HG02798 (cell line): ENCODE measurements around the gene ZNF165.
"Not testable (repeated sequence)": the region's sequence is repeated elsewhere in the genome, so short reads cannot be mapped to it uniquely, and the experiment has no call there.

Experiments
- ATAC-seq: cut with Tn5 transposase; IDR thresholded peaks from one replicate; pipeline ENCODE4 v1.9.1; 2021; ENCODE audit warnings: mild to moderate bottlenecking; ENCODE audit not compliant: unreplicated experiment, poor library complexity

The ZNF165 gene

DNA sequence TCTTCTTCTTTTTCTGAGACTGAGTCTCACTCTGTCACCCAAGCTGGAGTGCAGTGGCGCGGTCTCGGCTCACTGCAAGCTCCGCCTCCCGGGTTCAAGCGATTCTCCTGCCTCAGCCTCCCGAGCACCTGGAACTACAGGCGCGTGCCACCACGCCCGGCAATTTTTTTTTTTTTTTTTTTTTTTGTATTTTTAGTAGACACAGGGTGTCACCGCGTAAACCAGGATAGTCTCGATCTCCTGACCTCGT lies at the start of gene ZNF165:
ZNF165 (plus strand) TSS at position 188 of the 250 bp plus-strand sequence. CDS start 4,913 bp downstream, outside the sequence.
- ATAC-seq: peak; percentile 18

DNA sequence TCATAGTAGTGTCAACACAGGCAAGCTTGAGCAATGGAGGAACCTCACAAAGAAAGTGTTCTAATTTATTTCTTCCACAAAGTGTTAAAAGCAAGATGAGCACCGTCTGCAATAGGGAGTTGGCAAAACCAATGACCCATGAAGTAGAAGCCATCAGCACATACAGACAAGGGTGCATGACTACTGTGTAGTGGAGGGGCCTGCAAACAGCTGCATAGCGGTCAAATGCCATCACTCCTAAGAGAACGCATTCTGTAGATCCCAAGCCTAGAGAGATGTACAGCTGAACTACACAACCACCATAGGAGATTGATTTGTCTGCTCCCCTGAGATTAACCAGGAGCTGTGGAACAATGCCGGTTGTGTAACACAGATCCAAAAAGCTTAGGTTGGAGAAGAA lies 26.8 kb upstream of the ZNF165 start:
- no peak for ATAC-seq

- ATAC-seq: no peak
These were observed 20.0 kb upstream of the ZNF165 start for GRCh38 chr6:28060405-28060804.

GRCh38 chr6:28064272-28064671 lies 16.1 kb upstream of the ZNF165 start:
- no peak for ATAC-seq

GRCh38 chr6:28068067-28068466 lies 12.3 kb upstream of the ZNF165 start:
- ATAC-seq: no peak

DNA sequence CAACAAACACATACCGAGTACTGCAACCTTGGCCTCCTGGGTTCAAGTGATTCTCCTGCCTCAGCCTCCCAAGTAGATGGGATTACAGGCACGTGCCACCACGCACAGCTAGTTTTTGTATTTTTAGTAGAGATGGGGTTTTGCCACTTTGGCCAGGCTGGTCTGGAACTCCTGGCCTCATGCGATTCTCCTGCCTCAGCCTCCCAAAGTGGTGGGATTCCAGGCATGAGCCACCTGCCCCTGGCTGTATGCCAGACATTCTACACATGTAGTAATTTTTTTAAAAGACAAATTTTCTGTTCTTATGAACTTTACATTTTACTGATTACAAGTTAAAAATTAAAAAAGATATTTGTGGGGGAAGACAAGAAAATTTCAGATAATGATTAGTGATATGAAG lies 9.4 kb upstream of the ZNF165 start:
- ATAC-seq: not testable (repeated sequence)

DNA sequence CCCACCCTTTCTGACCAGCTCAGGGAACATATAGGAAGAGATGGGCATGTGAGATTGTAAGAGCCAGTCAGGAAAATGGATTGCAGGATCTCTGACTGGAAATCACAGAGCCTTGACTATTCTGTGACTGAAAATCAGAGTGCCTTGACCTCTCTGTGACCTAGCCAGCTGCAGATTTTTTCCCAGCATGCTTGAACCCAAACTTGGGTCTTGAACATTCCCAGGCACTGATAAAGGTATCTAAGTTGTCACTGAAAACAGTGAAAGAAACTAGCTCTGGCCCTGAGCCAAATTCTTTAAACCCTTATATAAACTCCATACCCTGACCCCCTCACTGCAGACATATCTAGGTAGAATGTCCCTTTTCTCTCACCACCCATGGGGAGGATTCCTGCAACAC lies 2.3 kb upstream of the ZNF165 start:
- no peak for ATAC-seq

- no peak for ATAC-seq
These were observed 1.5 kb upstream of the ZNF165 start for GRCh38 chr6:28078836-28079235.

DNA sequence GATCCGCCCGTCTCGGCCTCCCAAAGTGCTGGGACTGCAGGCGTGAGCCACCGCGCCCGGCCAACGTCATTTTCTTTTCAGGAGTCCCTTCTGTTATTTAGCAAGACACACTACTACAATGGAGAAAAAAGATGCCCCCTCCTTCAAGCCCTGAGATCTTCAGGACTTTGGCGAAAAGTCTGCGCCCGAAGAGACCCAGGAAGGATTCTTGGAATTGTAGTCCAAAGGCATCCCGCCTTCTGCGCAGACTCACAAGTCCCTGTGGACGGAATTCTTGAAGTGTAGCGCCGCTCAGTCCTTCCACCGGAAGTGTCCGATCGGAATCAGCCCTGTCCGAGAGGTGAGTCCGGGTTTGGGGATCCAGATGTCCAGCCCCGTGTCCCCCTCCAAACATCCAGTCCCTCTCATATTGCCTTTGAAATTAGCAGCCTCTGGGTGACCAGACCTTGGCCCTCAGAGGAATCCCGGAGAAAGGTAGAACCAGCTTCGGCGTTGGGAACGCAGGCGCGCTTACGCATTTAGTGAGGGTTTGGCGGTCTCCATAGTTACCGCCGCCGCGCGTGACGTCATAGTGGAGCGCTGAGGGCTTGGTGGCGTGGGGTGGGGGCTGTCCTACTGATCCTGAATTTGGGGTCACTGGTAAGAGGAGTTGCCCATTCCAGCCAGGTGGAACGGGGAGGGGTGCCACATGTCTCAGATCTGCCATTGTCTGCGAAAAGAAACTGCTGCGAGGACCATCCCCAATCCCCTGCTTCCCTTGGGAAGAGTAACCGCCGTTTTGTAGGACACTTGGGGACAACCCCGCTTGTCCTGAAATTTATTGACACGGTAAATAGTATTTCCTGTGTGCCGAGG lies 490 bp downstream of the ZNF165 start:
- ATAC-seq: peak; percentile 86

DNA sequence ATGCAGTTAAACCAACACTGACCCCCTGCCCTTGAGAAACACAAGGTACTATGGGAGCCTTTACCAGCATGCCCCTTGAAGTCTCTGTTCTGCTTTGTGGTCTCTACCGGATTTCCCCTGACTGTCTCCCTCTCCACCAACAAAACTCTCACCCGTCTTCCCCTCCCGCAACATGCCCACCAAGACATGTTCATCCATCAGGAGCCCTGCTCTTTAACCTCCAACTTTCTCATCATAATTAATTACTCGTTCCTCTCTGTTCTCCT lies 1.1 kb downstream of the ZNF165 start:
- peak; percentile 45 for ATAC-seq

- ATAC-seq: no peak
These were observed 2.6 kb downstream of the ZNF165 start for GRCh38 chr6:28082939-28083338.

- ATAC-seq: no peak
These were observed 8.7 kb downstream of the ZNF165 start for GRCh38 chr6:28089054-28089453.

GRCh38 chr6:28090917-28091586 lies 10.7 kb downstream of the ZNF165 start:
- ATAC-seq: no peak

GRCh38 chr6:28102222-28102621 lies 21.9 kb downstream of the ZNF165 start:
- not testable (repeated sequence) for ATAC-seq

- not testable (repeated sequence) for ATAC-seq
These were observed 22.3 kb downstream of the ZNF165 start for GRCh38 chr6:28102699-28103098.

- peak; percentile 100 for ATAC-seq
These were observed 24.2 kb downstream of the ZNF165 start for GRCh38 chr6:28104392-28105244.

- no peak for ATAC-seq
These were observed 24.9 kb downstream of the ZNF165 start for GRCh38 chr6:28105245-28105639.

DNA sequence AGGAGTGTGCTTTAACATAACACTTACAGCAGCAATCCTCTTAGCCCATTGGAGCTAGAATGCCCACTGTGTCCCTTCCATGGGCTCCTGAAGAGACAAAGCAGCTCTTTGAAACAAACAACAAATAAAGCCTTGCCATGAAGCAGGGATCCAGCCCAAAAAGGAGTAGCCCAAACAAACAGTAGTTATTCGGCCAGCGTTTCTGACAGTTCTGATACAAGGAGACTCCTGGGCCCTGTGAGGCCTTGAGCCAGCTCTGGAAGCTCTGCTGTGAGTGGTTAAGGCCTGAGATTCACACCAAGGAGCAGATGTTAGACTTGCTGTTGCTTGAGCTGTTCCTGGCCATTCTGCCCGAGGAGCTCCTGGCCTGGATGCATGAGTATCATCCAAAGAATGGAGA lies 27.1 kb downstream of the ZNF165 start:
- ATAC-seq: no peak

GRCh38 chr6:28111964-28112363 lies 31.6 kb downstream of the ZNF165 start:
- ATAC-seq: no peak

DNA sequence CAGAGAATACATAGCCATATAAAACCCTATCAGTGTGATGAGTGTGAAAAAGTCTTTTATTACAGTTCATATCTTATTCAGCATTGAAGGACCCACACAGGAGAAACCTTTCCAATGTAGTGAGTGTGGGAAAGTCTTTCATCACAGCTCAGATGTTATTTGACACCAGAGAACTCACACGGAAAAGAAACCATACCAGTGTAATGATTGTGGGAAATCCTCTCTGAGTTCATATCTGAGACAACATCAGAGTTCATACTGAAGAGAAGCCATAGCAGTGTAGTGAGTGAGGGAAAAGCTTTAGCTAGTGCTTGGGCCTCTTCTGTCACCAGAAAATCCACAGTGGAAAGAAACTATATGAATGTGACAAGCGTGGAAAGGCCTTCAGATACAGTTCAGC lies 35.4 kb downstream of the ZNF165 start:
- ATAC-seq: no peak

GRCh38 chr6:28117386-28118050 lies 37.1 kb downstream of the ZNF165 start:
- ATAC-seq: no peak
